B cell (primary cell): ENCODE measurements around the gene HSD11B1. TPM values are rescaled to one million over a fixed set of nuclear protein-coding genes. Genes with fewer than 3 reads are reported as not detected.

ENCODE experiments used
- ATAC-seq: fragments of 200-7000 bp; cut with Tn5 transposase; one replicate; pipeline ENCODE4 v1.10.0; 2021; ENCODE audit warnings: low read depth, mild to moderate bottlenecking, moderate number of reproducible peaks, moderate library complexity
- CTCF ChIA-PET: fragments of 350-600 bp; sonication (Branson Sonifier 250); formaldehyde crosslinking; loops from one replicate; lab custom pipeline; 2021; ENCODE audit warnings: antibody characterized with exemption, inconsistent platforms; lab: Charles Lee
- POLR2A ChIA-PET: fragments of 350-600 bp; sonication (Branson Sonifier 250); formaldehyde crosslinking; loops from one replicate; lab custom pipeline; 2021; ENCODE audit warnings: antibody characterized with exemption; lab: Charles Lee
- DNase-seq: peaks from one replicate; pipeline ENCODE4 v3.0.0; 2013
- H2AFZ ChIP-seq: 2 replicates; pipeline ENCODE4 v1.6.1; 2012; ENCODE audit warnings: mild to moderate bottlenecking, low read depth, low read length; ENCODE audit not compliant: insufficient read depth, poor library complexity, severe bottlenecking
- H3K27ac ChIP-seq, 2 donors: 1 replicate in 1 of 2; 2 replicates in 1 of 2; pipeline ENCODE4 v1.5.1; 2012 to 2013; ENCODE audit warnings: low read length in 2 of 2, mild to moderate bottlenecking in 2 of 2, moderate library complexity in 1 of 2
- H3K27me3 ChIP-seq, 4 experiments: fragments of 200-600 bp in 1 of 4; sonication (generic) in 1 of 4; replicated peaks in 1 of 4; 1 replicate in 2 of 4; 2 replicates in 2 of 4; pipeline versions ENCODE4 v1.6.1 to v1.7.0; 2013 to 2016; ENCODE audit warnings: low read length in 3 of 4, mild to moderate bottlenecking in 2 of 4, mixed read lengths in 1 of 4, moderate library complexity in 1 of 4; ENCODE audit not compliant: insufficient read depth in 4 of 4, control insufficient read depth in 3 of 4; ENCODE audit errors: control extremely low read depth in 1 of 4
- H3K36me3 ChIP-seq, 2 experiments: replicated peaks in 1 of 2; 1 replicate in 1 of 2; 2 replicates in 1 of 2; pipeline versions ENCODE4 v1.6.1 to v1.7.1; 2013; ENCODE audit warnings: low read length in 1 of 2; ENCODE audit not compliant: insufficient read depth in 2 of 2, control insufficient read depth in 1 of 2; ENCODE audit errors: control extremely low read depth in 1 of 2, extremely low read depth in 1 of 2
- H3K4me1 ChIP-seq, 2 donors: fragments of 200-600 bp in 1 of 2; sonication (generic) in 1 of 2; 1 replicate in 1 of 2; 2 replicates in 1 of 2; pipeline versions ENCODE4 v1.5.1 to v1.6.1; 2013 to 2017; ENCODE audit warnings: low read length in 2 of 2; ENCODE audit not compliant: control insufficient read depth in 2 of 2, insufficient read depth in 2 of 2
- H3K4me2 ChIP-seq: replicated peaks from 2 replicates; pipeline ENCODE3; 2012; ENCODE audit warnings: mild to moderate bottlenecking, low read depth, low read length; ENCODE audit not compliant: poor library complexity, severe bottlenecking
- H3K4me3 ChIP-seq, 5 experiments: fragments of 200-600 bp in 1 of 5; sonication (generic) in 1 of 5; 1 replicate in 3 of 5; 2 replicates in 2 of 5; pipeline versions ENCODE4 v1.5.1 to v1.7.0; 2011 to 2016; ENCODE audit warnings: low read length in 4 of 5, mild to moderate bottlenecking in 4 of 5, low read depth in 2 of 5, control low read depth in 1 of 5, moderate library complexity in 1 of 5; ENCODE audit not compliant: insufficient read depth in 1 of 5; ENCODE audit errors: control extremely low read depth in 1 of 5, extremely low read depth in 1 of 5
- H3K79me2 ChIP-seq: fragments of 200-600 bp; sonication (generic); one replicate; pipeline ENCODE4 v1.6.0; 2016; ENCODE audit warnings: low read length; ENCODE audit not compliant: control insufficient read depth, insufficient read depth
- H3K9ac ChIP-seq: fragments of 200-600 bp; sonication (generic); 2 replicates; pipeline ENCODE4 v1.6.1; 2017; ENCODE audit warnings: mild to moderate bottlenecking, low read length, moderate library complexity
- H3K9me3 ChIP-seq, 3 donors: one replicate each; pipeline versions ENCODE4 v1.6.1 to v1.7.1; 2013; ENCODE audit warnings: low read length in 2 of 3; ENCODE audit not compliant: control insufficient read depth in 2 of 3, insufficient read depth in 1 of 3; ENCODE audit errors: control extremely low read depth in 1 of 3
- H4K20me1 ChIP-seq: 2 replicates; pipeline ENCODE4 v1.6.0; 2012; ENCODE audit warnings: mild to moderate bottlenecking, low read length; ENCODE audit not compliant: insufficient read depth, control insufficient read depth, poor library complexity, severe bottlenecking
- H3K27ac Mint-ChIP-seq: one replicate; pipeline ENCODE4 v1.8.0; 2021; ENCODE audit warnings: mixed read lengths
- H3K27me3 Mint-ChIP-seq: one replicate; pipeline ENCODE4 v1.8.0; 2021; ENCODE audit warnings: mixed read lengths
- H3K4me1 Mint-ChIP-seq: one replicate; pipeline ENCODE4 v1.8.0; 2021; ENCODE audit warnings: mixed read lengths
- H3K4me3 Mint-ChIP-seq: one replicate; pipeline ENCODE4 v1.8.0; 2021; ENCODE audit warnings: mixed read lengths
- H3K9me3 Mint-ChIP-seq: one replicate; pipeline ENCODE4 v1.8.0; 2022; ENCODE audit warnings: mixed read lengths; ENCODE audit not compliant: insufficient read depth
- EZH2 ChIP-seq: IDR thresholded peaks from 2 replicates; pipeline ENCODE4 v1.6.1; 2012; ENCODE audit warnings: borderline replicate concordance, low read depth, mild to moderate bottlenecking, moderate library complexity, low read length; ENCODE audit not compliant: insufficient read depth, poor library complexity, severe bottlenecking
- WGBS: methylation state at CpG from one replicate; pipeline ENCODE4 v1.1.5; 2013; ENCODE audit warnings: missing lambda C conversion rate; ENCODE audit not compliant: insufficient coverage; 5-methylcytosine and 5-hydroxymethylcytosine counted together
- intact Hi-C: fragments of 100-400 bp; cut with micrococcal nuclease; formaldehyde crosslinking; loops from one replicate; pipeline ENCODE4 v1.10.0; 2022
- polyA plus RNA-seq: library from polyadenylated mRNA; depleted of rRNA; stranded (reverse); fragments of >200 nt; gene quantifications from 2 replicates; pipeline ENCODE4 v1.2.3, GENCODE V29; 2012
- total RNA-seq, 2 donors: library from RNA; stranded (reverse); fragments of 120-200 nt in 1 of 2; gene quantifications; 1 replicate in 1 of 2; 2 replicates in 1 of 2; pipeline versions ENCODE4 v1.2.3 to v1.2.4, GENCODE V29; 2013 to 2022
- TF ChIP-seq, protein P1 (sequence below): fragments of 200-600 bp; IDR thresholded peaks from one replicate; pipeline ENCODE4 v1.8.0; 2022; ENCODE audit warnings: antibody characterized with exemption, mild to moderate bottlenecking

HSD11B1 gene
- total and polyA plus RNA-seq, 2 donors (not counting 1 experiment from before 2014, with no cell fraction given), result not detected

DNA sequence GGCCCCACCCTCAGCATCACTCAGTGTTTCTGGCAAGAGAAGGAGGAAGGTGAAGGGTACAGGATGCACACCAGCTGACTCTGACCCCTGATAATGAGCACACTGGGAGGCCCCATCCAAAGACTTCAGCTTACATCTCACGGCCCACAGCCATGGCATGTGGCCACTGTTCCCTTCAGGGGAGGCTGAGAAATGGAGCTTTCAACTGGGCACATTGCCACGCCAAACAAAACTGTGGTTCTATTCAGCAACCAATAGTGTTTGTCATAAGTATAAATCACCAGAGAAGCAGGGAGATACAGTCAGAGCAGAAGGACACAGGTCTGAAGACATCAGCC is 38.5 kb downstream of the HSD11B1 start:
- TF ChIP-seq, protein P1, sequence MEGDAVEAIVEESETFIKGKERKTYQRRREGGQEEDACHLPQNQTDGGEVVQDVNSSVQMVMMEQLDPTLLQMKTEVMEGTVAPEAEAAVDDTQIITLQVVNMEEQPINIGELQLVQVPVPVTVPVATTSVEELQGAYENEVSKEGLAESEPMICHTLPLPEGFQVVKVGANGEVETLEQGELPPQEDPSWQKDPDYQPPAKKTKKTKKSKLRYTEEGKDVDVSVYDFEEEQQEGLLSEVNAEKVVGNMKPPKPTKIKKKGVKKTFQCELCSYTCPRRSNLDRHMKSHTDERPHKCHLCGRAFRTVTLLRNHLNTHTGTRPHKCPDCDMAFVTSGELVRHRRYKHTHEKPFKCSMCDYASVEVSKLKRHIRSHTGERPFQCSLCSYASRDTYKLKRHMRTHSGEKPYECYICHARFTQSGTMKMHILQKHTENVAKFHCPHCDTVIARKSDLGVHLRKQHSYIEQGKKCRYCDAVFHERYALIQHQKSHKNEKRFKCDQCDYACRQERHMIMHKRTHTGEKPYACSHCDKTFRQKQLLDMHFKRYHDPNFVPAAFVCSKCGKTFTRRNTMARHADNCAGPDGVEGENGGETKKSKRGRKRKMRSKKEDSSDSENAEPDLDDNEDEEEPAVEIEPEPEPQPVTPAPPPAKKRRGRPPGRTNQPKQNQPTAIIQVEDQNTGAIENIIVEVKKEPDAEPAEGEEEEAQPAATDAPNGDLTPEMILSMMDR, result no peak
- no peak for TF ChIP-seq EZH2
- Histone ChIP-seq H4K20me1 (no peaks in the 10 kb centered on the region), H2AFZ (peak overlapping the region; percentile 25), H3K9me3 (no peaks in the 10 kb centered on the region), H3K36me3 (no peaks in the 10 kb centered on the region), H3K4me2 (no peak overlapping the region), H3K9ac (no peak overlapping the region), H3K27me3 (no peaks in the 10 kb centered on the region), H3K4me3 (no peak overlapping the region), H3K4me1 (peaks cover 3 to 9% of the 10 kb centered on the region in 2 donors), H3K79me2 (no peaks in the 10 kb centered on the region), H3K27ac (no peak overlapping the region)
- no peak overlapping the region for H3K4me3 Mint-ChIP-seq
- DNase-seq (no peak), ATAC-seq (no peak)
- no peaks in the 10 kb centered on the region for H3K27me3 Mint-ChIP-seq
- peaks cover 14% of the 10 kb centered on the region for H3K4me1 Mint-ChIP-seq
- H3K27ac Mint-ChIP-seq, result no peak overlapping the region
- ChIA-PET CTCF (interaction anchor here (0.5 to 1.5 kb wide), 5 partner anchors 12 to 565 kb away, joined by 3 to 4 read pairs (median 3); partner anchors contain the start of gene TRAF3IP3), POLR2A (interaction anchor here (0.6 kb wide), 1 partner anchor 29 kb away, joined by 3 read pairs; no protein-coding TSS in a partner anchor)
- no peaks in the 10 kb centered on the region for H3K9me3 Mint-ChIP-seq
- 50% methylated on average over 1 of the region's 2 CpGs for WGBS
- intact Hi-C loops, result no loop called here

DNA sequence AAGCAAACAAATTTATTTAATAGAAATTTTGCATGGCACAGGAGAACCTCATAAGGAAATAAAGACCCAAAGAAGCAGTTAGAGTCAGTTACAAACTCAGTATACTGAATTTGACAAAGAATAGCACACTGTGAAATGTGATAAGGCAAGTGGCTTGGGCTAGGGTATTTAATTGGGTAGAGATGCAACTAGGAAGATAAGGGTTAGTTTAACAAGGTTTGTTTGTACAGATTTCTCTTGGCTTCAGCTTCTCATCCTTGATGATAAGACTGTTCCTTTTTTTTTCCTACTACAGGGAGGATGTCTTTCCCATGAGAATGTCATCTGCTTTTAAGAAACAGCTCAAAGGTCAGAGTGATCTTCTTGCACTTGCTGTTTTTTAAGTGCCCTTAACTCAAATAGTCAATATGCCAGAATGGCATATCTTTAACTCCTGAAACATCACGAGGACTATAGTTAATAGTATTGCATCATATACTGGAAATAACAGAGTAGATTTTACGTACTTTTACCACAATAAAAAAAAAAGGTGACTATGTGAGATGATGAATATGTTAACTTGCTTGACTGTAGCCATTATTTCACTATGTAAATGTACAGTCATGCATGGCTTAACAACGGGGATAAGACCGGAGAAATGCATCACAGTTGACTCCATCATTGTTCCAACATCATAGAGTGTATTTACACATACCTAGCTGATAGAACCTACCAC is 42.0 kb downstream of the HSD11B1 start:
- intact Hi-C loops, result loop anchor here (1.0 to 5.0 kb wide), 6 partner anchors 10 to 581 kb away; partner anchors contain the start of genes C1orf74, HHAT and TRAF3IP3

More for the DNA sequence above, 42.0 kb downstream of the HSD11B1 start:
- H3K4me3 Mint-ChIP-seq, result peak overlapping the region; percentile 59
- no peaks in the 10 kb centered on the region for H3K9me3 Mint-ChIP-seq
- no peak overlapping the region for H3K27ac ChIP-seq
- DNase-seq (no peak), ATAC-seq (no peak)
- H3K9ac ChIP-seq, result no peak overlapping the region
- H3K4me3 ChIP-seq, result no peak overlapping the region
- peaks cover 26% of the 10 kb centered on the region for H3K4me1 Mint-ChIP-seq
- TF ChIP-seq, protein P1, result no peak
- no peak for TF ChIP-seq EZH2
- H2AFZ ChIP-seq, result no peak overlapping the region
- no peaks in the 10 kb centered on the region for H3K79me2 ChIP-seq
- H3K9me3 ChIP-seq, result no peaks in the 10 kb centered on the region
- ChIA-PET CTCF (interaction anchor here (0.8 to 1.9 kb wide), 7 partner anchors 10 to 177 kb away, joined by 3 to 7 read pairs (median 5); no protein-coding TSS in a partner anchor), POLR2A (no interaction called here)
- peak overlapping the region; percentile 22 for H3K27ac Mint-ChIP-seq
- peaks cover 19 to 22% of the 10 kb centered on the region in 2 donors for H3K4me1 ChIP-seq
- H3K27me3 Mint-ChIP-seq, result no peaks in the 10 kb centered on the region
- no peak overlapping the region for H3K4me2 ChIP-seq
- H4K20me1 ChIP-seq, result no peaks in the 10 kb centered on the region
- no peaks in the 10 kb centered on the region for H3K36me3 ChIP-seq
- no peaks in the 10 kb centered on the region for H3K27me3 ChIP-seq
- WGBS, result no CpG with 5 or more reads among the region's 4 CpGs
